ENCODE data around the gene CDC14C.
"Not testable (repeated sequence)": the region's sequence is repeated elsewhere in the genome, so short reads cannot be mapped to it uniquely, and the experiment has no call there.

The CDC14C gene

DNA sequence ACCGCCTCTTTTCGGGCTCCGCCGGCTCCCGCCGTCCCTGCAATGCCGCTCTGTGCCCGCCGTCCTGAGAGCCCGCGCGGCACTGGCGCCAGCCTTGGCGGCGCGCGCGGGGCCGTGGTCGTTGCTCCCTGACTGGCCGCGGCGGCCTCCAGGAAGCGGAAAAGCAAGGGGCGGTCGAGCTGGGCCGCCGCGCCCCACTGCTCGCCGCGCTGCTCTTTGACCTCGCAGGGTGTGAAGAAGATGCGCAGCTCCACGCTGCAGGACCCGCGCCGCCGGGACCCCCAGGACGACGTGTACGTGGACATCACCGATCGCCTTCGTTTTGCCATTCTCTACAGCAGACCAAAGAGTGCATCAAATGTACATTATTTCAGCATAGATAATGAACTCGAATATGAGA is at the start of gene CDC14C:
CDC14C (plus strand) TSS at position 115 of the 400 bp plus-strand sequence; CDS start at position 241, 126 bp downstream.
- DNase-seq, result no peak

DNA sequence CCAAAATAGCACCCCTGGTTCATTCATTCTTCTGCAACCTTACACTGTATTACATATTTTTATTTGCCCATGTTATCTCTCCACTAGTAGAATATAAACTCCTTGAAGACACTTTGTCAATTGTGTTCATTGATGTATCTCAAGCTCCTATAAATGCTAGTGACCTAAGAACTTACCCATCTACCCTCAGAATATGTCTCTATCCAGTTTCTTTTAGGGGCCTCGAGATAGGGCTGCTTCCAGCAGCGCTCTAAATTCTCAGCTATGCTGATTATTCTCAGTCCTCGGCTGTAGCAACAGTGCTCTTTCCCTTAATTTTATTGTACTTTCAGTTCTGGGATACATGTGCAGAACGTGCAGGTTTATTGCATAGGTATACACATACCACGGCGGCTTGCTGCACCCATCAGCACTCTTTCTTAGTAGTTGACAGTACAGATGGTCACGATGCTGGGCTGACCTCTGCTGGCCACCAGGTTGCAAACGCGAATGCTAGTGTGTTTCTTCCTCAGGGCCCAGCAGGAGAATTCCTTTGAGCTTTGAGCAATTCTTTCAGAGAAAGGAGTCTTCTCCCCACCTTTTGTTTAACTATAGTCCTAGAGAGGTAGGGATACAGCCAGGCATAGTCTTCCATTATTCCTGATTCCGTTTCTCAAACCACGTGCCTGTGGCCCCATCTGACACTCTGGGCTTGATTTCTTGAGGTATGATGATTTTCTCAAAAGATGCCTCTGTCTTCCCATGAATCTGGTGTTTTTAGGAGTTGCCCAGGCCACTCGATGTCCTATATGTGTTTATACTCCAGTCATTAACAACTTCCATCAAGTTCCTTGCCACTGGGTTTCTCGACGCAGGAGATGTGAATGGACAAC is 49.1 kb upstream of the CDC14C start:
- DNase-seq, result no peak

- DNase-seq, result no peak
These were observed 48.3 kb upstream of the CDC14C start for GRCh38 chr7:48876087-48876486.

DNA sequence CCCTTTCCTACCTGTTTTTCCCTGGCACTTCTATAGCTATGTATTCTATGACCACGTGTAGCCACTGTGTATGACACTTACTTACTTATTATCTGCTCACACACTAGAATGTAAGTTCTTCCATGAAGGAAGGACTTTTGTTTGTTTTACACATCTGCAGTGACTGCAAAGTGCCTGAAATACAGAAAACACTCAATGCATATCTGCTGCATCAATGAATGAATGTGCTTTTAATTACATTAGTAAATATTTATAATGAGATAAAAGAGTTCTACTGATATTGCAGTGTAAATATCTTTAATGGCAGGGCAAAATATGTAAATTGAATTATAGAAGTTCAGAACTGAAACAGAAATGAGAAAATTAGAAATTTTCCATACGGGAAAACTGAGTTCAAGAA is 43.5 kb upstream of the CDC14C start:
- DNase-seq, result no peak

- no peak for DNase-seq
These were observed 36.8 kb upstream of the CDC14C start for GRCh38 chr7:48887500-48887899.

- no peak for DNase-seq
These were observed 29.8 kb upstream of the CDC14C start for GRCh38 chr7:48894574-48894973.

GRCh38 chr7:48899932-48900331 is 24.4 kb upstream of the CDC14C start:
- no peak for DNase-seq

GRCh38 chr7:48901966-48902365 is 22.4 kb upstream of the CDC14C start:
- no peak for DNase-seq

- no peak for DNase-seq
These were observed 19.4 kb upstream of the CDC14C start for GRCh38 chr7:48904975-48905374.

- DNase-seq, result not testable (repeated sequence)
These were observed 18.7 kb upstream of the CDC14C start for GRCh38 chr7:48905686-48906085.

DNA sequence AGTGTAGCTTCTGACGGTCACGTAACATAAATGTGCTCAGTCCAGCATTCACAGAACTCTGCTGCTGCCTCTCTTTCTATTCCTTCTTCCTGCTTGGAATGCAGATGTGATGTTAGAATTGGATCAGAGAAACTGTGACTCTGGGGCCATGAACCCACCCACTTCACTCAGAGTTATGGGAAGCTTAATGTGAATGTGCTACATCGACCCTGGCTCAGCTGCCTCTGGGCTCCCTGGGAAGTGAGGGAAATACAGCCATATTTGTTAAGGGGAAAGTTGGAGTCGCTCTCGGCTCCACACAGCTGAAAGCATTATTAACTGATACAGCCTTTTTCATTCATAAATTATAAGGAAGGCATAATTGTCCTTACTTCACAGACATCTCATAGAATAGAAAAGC is 14.5 kb upstream of the CDC14C start:
- DNase-seq, result not testable (repeated sequence)

DNA sequence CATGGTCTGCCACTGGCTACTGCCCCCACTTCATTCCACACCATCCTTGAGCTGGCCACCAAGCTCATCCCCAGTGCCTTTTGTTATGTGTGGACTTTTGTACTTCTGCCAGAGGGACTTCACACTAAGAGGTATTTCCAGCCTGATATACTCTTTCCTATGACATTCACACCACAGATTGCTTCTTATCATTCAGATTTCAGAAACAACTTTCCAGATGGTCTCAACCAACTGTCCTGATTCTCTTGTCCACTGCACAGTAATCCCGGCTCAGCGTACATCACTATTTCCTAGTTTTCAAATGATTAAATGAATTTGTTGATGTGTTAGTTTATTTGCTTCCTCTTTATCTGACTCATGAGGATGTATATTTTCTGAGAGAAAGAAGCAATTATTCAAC is 7.1 kb downstream of the CDC14C start:
- no peak for DNase-seq

DNA sequence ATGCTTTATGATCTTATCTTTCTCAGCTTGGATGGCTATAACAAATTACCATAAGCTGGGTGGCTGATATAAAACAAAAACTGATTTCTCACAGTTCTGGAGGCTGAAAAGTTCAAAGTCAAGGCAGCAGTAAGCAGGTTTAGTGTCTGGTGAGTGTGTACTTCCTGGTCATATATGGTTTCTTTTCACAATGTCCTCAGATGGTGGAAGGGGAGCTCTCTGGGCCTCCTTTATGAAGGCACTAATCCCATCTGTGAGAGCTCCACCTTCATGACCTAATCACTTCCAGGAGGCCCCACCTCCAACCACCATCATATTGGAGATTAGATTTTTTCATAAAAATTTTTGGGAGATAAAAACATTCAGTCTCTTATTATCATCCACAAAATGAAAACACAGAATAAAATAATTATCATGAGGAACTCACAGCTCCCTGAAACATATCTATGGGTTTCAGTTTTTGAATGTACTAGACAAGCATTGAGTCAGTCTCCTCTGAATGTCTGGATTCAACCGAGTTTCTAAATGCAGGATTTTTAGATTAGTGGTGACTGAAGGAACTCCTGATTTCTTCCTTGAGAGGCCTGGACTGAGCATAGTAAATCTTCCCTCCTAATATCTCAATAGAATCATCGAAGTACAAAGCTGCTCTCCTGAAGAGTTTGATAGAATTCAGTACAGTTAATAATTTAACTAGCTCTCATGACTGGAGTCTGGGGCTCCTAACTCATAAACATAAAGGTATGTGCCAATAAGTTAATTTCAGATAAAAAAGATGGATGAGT is 8.0 kb downstream of the CDC14C start:
- no peak for DNase-seq

GRCh38 chr7:48933549-48934085 is 9.3 kb downstream of the CDC14C start:
- DNase-seq, result no peak

DNA sequence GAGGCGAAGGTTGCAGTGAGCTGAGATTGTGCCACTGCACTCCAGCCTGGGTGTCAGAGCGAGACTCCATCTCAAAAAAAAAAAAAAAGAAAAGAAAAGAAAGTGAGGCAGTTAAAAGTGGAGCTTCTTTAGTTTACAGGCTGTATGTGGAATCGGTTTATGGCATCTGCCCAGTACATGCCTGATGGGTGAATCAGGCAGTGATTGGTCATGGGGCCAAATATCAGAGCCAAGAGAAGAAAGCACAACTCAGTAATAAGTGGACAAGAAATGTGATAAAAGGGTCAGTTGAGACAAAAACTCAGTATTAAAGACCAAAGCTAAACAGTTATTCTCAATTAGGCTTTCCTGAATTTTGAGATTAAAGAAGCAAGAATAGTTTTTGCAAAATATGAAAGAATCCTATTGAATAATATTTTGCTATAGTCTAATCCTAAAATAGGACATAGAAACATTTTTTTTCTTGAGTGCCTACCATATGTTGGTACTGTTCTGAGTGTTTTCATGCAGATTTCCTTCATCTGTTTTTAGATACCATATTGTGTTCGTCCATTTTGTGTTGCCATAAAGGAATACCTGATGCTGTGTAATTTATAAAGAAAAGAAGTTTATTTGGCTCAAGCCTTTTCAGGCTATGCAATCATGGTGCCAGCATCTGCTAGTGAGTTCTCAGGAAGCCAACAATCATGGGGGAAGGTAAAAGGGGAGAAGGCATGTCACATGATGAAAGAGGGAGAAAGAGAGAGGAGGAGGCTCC is 14.4 kb downstream of the CDC14C start:
- no peak for DNase-seq

GRCh38 chr7:48943279-48943990 is 19.1 kb downstream of the CDC14C start:
- no peak for DNase-seq

DNA sequence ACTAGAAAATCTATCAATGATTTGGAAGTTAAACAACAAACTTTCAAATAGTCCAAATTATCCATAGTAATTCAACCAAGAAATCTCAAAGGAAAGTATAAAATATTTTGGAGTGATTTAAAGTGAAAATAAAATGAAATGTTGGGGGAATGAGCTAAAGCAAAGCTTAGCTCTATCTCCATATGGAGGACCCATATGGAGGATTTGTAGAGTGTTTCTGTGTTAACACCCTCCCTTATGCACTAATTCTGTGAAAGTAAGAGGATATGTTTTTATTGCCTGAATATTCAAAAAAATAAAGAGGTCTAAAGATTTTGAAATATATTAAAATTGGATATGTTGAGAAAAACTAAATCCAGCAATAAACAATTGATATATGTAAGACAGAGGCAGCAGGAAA is 31.6 kb downstream of the CDC14C start:
- DNase-seq, result no peak

DNA sequence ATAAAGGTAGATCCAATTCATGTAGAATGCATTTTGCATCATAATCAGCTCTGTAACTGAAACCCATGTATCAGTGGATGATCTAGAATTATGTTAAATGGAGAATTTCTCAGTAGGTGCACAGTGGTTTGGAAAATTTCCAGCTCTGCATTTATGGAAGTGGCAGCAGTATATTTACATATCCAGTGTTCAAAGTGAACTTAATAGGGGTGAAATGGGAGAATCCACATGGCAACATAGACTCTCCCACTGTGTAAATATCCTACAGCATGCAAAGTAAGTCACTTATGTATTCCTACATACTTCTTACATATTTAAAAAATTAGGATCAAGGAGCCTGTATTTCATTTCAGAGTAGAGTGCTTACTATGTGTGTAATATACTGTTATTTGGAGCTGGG is 35.3 kb downstream of the CDC14C start:
- no peak for DNase-seq

- DNase-seq, result no peak
These were observed 38.6 kb downstream of the CDC14C start for GRCh38 chr7:48962821-48963505.

GRCh38 chr7:48964074-48964473 is 39.7 kb downstream of the CDC14C start:
- DNase-seq, result no peak

DNA sequence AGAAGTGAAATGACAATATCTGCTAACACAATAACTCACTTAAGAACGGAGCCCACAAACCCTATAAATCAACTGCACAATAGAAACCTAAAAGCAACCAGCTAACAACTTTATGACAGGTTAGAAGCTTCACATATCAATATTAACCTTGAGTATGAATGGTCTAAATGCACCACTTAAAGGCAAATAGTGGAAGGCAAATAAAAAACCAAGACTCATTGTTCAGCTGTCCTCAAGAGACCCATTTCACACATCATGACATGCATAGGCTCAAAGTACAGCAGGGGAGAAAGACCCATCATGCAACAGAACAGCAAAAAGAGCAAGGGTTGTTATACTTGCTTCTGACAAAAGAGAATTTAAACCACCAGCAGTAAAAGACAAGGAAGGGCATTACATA is 46.8 kb downstream of the CDC14C start:
- DNase-seq, result no peak

- DNase-seq, result no peak
These were observed 51.9 kb downstream of the CDC14C start for GRCh38 chr7:48976253-48976652.

Measured in activated naive CD4-positive, alpha-beta T cell treated with anti-CD3 and anti-CD28 coated beads, Interleukin-2, amount 50 U/mL, for 16 hours (primary cell).